Epithelial cell of proximal tubule (primary cell): Measurements from ENCODE around the gene TEDC1. TPM values are rescaled to one million over a fixed set of nuclear protein-coding genes. Genes with fewer than 3 reads are reported as not detected.

ENCODE experiments used
- DNase-seq: peaks from one replicate; pipeline ENCODE4 v3.0.0-alpha.2; 2011; ENCODE audit warnings: low read depth
- H3K4me3 ChIP-seq: 2 replicates; pipeline ENCODE4 v1.5.1; 2011; ENCODE audit warnings: low read depth, mild to moderate bottlenecking, low read length
- CTCF ChIP-seq: conservative IDR thresholded peaks from 2 replicates; pipeline ENCODE4 v1.5.1; 2012; ENCODE audit warnings: low read depth, mild to moderate bottlenecking, low read length
- total RNA-seq: library from RNA; depleted of rRNA; stranded (reverse); fragments of >200 nt; gene quantifications from 2 replicates; pipeline ENCODE4 v1.2.3, GENCODE V29; 2015

TEDC1 gene
- 30.5 and 48.3 TPM in 2 replicates for total RNA-seq

- DNase-seq = peak; percentile 98
Observed at GRCh38 chr14:105490572-105491365, at the start of gene TEDC1. TSS of gene TEDC1 (plus strand) at chr14:105491246. CDS start at chr14:105491376, 130 bp downstream.

GRCh38 chr14:105442125-105442524 lies 48.9 kb upstream of the TEDC1 start:
- no peak overlapping the region for H3K4me3 ChIP-seq
- no peak for TF ChIP-seq CTCF
- no peak for DNase-seq

More at GRCh38 chr14:105490572-105491365, at the start of gene TEDC1:
- TF ChIP-seq CTCF = peak; percentile 58
- H3K4me3 ChIP-seq = peak within 1 kb of the TSS; percentile 81

- DNase-seq = no peak
- TF ChIP-seq CTCF = no peak
- H3K4me3 ChIP-seq = no peak overlapping the region
Observed at GRCh38 chr14:105442834-105443233, 48.2 kb upstream of the TEDC1 start.

GRCh38 chr14:105444859-105445258 lies 46.2 kb upstream of the TEDC1 start:
- no peak for DNase-seq

GRCh38 chr14:105445290-105445689 lies 45.8 kb upstream of the TEDC1 start:
- no peak for DNase-seq
- no peak for TF ChIP-seq CTCF

More at GRCh38 chr14:105444859-105445258, 46.2 kb upstream of the TEDC1 start:
- H3K4me3 ChIP-seq = no peak overlapping the region
- no peak for TF ChIP-seq CTCF

GRCh38 chr14:105445901-105446845 lies 44.9 kb upstream of the TEDC1 start:
- no peak for DNase-seq
- TF ChIP-seq CTCF = no peak
- no peak overlapping the region for H3K4me3 ChIP-seq

More at GRCh38 chr14:105445290-105445689, 45.8 kb upstream of the TEDC1 start:
- no peak overlapping the region for H3K4me3 ChIP-seq
